Smooth muscle cell (in vitro differentiated cells): Measurements from ENCODE around the gene NADSYN1. TPM values are rescaled to one million over a fixed set of nuclear protein-coding genes. Genes with fewer than 3 reads are reported as not detected.

Experiments
- DNase-seq: peaks from one replicate; lab custom pipeline; 2025; ENCODE audit not compliant: unreplicated experiment; lab: John Stamatoyannopoulos, UW
- H2AFZ ChIP-seq: fragments of 200-600 bp; sonication (generic); 2 replicates; pipeline ENCODE4 v1.6.0; 2016; ENCODE audit warnings: antibody characterized with exemption, low read depth, mild to moderate bottlenecking
- H3F3A ChIP-seq: fragments of 200-600 bp; sonication (generic); 2 replicates; pipeline ENCODE4 v1.6.0; 2017; ENCODE audit warnings: antibody characterized with exemption, low read depth
- H3K27ac ChIP-seq: fragments of 200-600 bp; sonication (generic); 2 replicates; pipeline ENCODE4 v1.5.1; 2016; ENCODE audit warnings: low read depth, mild to moderate bottlenecking
- H3K27me3 ChIP-seq: fragments of 200-600 bp; sonication (generic); 2 replicates; pipeline ENCODE4 v1.6.1; 2016; ENCODE audit warnings: low read depth, mild to moderate bottlenecking
- H3K36me3 ChIP-seq: fragments of 200-600 bp; sonication (generic); 2 replicates; pipeline ENCODE4 v1.5.1; 2016; ENCODE audit warnings: low read depth
- H3K4me1 ChIP-seq: fragments of 200-600 bp; sonication (generic); 2 replicates; pipeline ENCODE4 v1.5.1; 2016; ENCODE audit warnings: low read depth
- H3K4me2 ChIP-seq: fragments of 200-600 bp; sonication (generic); 2 replicates; pipeline ENCODE4 v1.6.0; 2016; ENCODE audit warnings: mild to moderate bottlenecking
- H3K4me3 ChIP-seq: fragments of 200-600 bp; sonication (generic); 2 replicates; pipeline ENCODE4 v1.5.1; 2016; ENCODE audit warnings: mild to moderate bottlenecking
- H3K79me2 ChIP-seq: fragments of 200-600 bp; sonication (generic); 2 replicates; pipeline ENCODE4 v1.6.0; 2016; ENCODE audit warnings: low read depth, mild to moderate bottlenecking
- H3K9ac ChIP-seq: fragments of 200-600 bp; sonication (generic); 2 replicates; pipeline ENCODE4 v1.6.0; 2016; ENCODE audit warnings: low read depth
- H3K9me3 ChIP-seq: fragments of 200-600 bp; sonication (generic); replicated peaks from 2 replicates; pipeline ENCODE4 v1.5.1; 2016; ENCODE audit warnings: low read depth
- H4K20me1 ChIP-seq: fragments of 200-600 bp; sonication (generic); 2 replicates; pipeline ENCODE4 v1.6.0; 2016; ENCODE audit warnings: low read depth
- WGBS: methylation state at CpG from one replicate; pipeline ENCODE4 v1.1.7; 2016; ENCODE audit warnings: low lambda C conversion rate; 5-methylcytosine and 5-hydroxymethylcytosine counted together
- microRNA-seq: library from miRNA; unstranded; fragments of <30 nt; microRNA quantifications from one replicate; pipeline ENCODE4, GENCODE V29; 2016; ENCODE audit warnings: borderline number of aligned reads
- polyA plus RNA-seq: library from polyadenylated mRNA; unstranded; fragments of >200 nt; fragmentation: Nextera tagmentation; extraction: Ambion mirVana; gene quantifications from 2 replicates; pipeline ENCODE4 v1.2.1, GENCODE V29; 2016
- small RNA-seq: library from RNA; depleted of rRNA; stranded (forward); fragments of <200 nt; gene quantifications from one replicate; pipeline ENCODE3, GENCODE V24; 2014
- total RNA-seq: library from RNA; depleted of rRNA; stranded (reverse); fragments of >200 nt; gene quantifications from 2 replicates; pipeline ENCODE4 v1.2.3, GENCODE V29; 2014
- TF ChIP-seq, protein P1 (sequence below): fragments of 200-600 bp; sonication (generic); IDR thresholded peaks from 2 replicates; pipeline ENCODE4 v1.5.1; 2017; ENCODE audit warnings: borderline replicate concordance, mild to moderate bottlenecking, antibody characterized with exemption; ENCODE audit not compliant: insufficient read depth, poor library complexity, severe bottlenecking

Gene NADSYN1
- total and polyA plus RNA-seq, 2 experiments from 2014 or later = 30.2 to 33.8 TPM

DNA sequence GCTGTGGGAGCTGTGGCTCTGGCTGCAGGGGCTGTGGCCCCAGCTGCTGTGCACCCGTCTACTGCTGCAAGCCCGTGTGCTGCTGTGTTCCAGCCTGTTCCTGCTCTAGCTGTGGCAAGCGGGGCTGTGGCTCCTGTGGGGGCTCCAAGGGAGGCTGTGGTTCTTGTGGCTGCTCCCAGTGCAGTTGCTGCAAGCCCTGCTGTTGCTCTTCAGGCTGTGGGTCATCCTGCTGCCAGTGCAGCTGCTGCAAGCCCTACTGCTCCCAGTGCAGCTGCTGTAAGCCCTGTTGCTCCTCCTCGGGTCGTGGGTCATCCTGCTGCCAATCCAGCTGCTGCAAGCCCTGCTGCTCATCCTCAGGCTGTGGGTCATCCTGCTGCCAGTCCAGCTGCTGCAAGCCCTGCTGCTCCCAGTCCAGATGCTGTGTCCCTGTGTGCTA, 95.7 kb downstream of the NADSYN1 start:
- no peaks in the 10 kb centered on the region for H3K9me3 ChIP-seq
- H3K27me3 ChIP-seq = peaks cover 5% of the 10 kb centered on the region
- H2AFZ ChIP-seq = no peak overlapping the region
- H4K20me1 ChIP-seq = no peaks in the 10 kb centered on the region
- no peak for DNase-seq
- no peaks in the 10 kb centered on the region for H3F3A ChIP-seq
- no peak overlapping the region for H3K4me3 ChIP-seq
- H3K9ac ChIP-seq = no peak overlapping the region
- no peaks in the 10 kb centered on the region for H3K79me2 ChIP-seq
- no peak overlapping the region for H3K27ac ChIP-seq
- no peak overlapping the region for H3K4me2 ChIP-seq
- TF ChIP-seq, protein P1, sequence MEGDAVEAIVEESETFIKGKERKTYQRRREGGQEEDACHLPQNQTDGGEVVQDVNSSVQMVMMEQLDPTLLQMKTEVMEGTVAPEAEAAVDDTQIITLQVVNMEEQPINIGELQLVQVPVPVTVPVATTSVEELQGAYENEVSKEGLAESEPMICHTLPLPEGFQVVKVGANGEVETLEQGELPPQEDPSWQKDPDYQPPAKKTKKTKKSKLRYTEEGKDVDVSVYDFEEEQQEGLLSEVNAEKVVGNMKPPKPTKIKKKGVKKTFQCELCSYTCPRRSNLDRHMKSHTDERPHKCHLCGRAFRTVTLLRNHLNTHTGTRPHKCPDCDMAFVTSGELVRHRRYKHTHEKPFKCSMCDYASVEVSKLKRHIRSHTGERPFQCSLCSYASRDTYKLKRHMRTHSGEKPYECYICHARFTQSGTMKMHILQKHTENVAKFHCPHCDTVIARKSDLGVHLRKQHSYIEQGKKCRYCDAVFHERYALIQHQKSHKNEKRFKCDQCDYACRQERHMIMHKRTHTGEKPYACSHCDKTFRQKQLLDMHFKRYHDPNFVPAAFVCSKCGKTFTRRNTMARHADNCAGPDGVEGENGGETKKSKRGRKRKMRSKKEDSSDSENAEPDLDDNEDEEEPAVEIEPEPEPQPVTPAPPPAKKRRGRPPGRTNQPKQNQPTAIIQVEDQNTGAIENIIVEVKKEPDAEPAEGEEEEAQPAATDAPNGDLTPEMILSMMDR = no peak
- no peaks in the 10 kb centered on the region for H3K36me3 ChIP-seq
- H3K4me1 ChIP-seq = no peaks in the 10 kb centered on the region
- WGBS = 82% methylated on average over 5 of the region's 5 CpGs

Small RNA genes lying within 50 kb of the gene (microRNA-seq; reads per million reads assigned to microRNA genes)
- not detected for gene MIR6754

Small RNA genes lying within 50 kb of the gene (small RNA-seq; reads per million reads assigned to genes)
- not detected for gene MIR6754

Other genes starting within 250 kb of the NADSYN1 start
- 6.3 and 9.9 TPM in 2 replicates for gene SHANK2, start 200.6 kb upstream of the NADSYN1 start, total RNA-seq
- 1.5 and 6.7 TPM in 2 replicates for gene SHANK2, start 200.6 kb upstream of the NADSYN1 start, polyA plus RNA-seq
- gene DHCR7, start 4.8 kb upstream of the NADSYN1 start, total RNA-seq = 50.1 and 65.9 TPM in 2 replicates
- gene DHCR7, start 4.8 kb upstream of the NADSYN1 start, polyA plus RNA-seq = 81.0 and 99.1 TPM in 2 replicates
- not detected in 2 replicates for gene KRTAP5-7, start 74.1 kb downstream of the NADSYN1 start, total RNA-seq
- gene KRTAP5-7, start 74.1 kb downstream of the NADSYN1 start, polyA plus RNA-seq = not detected in 2 replicates
- not detected in 2 replicates for gene KRTAP5-8, start 84.8 kb downstream of the NADSYN1 start, total RNA-seq
- gene KRTAP5-8, start 84.8 kb downstream of the NADSYN1 start, polyA plus RNA-seq = not detected in 2 replicates
- not detected in 2 replicates for gene KRTAP5-9, start 95.2 kb downstream of the NADSYN1 start, total RNA-seq
- not detected in 2 replicates for gene KRTAP5-9, start 95.2 kb downstream of the NADSYN1 start, polyA plus RNA-seq
- gene KRTAP5-10, start 112.4 kb downstream of the NADSYN1 start, total RNA-seq = not detected in 2 replicates
- gene KRTAP5-10, start 112.4 kb downstream of the NADSYN1 start, polyA plus RNA-seq = not detected in 2 replicates
- not detected in 2 replicates for gene KRTAP5-11, start 129.7 kb downstream of the NADSYN1 start, total RNA-seq
- not detected in 2 replicates for gene KRTAP5-11, start 129.7 kb downstream of the NADSYN1 start, polyA plus RNA-seq